PFSK-1 (cell line): Measurements from ENCODE around the gene STK33.

Experiments used
- TAF1 ChIP-seq: IDR thresholded peaks from 2 replicates; pipeline ENCODE4 v1.6.1; 2012; ENCODE audit warnings: low read length, control low read depth, borderline replicate concordance; ENCODE audit not compliant: insufficient read depth
- TF ChIP-seq, protein P1 (sequence below), 2 experiments: IDR thresholded peaks; 2 replicates each; pipeline versions ENCODE4 v1.6.1 to v1.8.0; 2011 to 2012; ENCODE audit warnings: low read depth in 2 of 2, low read length in 2 of 2, control low read depth in 1 of 2, inconsistent platforms in 1 of 2, mild to moderate bottlenecking in 1 of 2, moderate library complexity in 1 of 2; ENCODE audit not compliant: insufficient read depth in 1 of 2

DNA sequence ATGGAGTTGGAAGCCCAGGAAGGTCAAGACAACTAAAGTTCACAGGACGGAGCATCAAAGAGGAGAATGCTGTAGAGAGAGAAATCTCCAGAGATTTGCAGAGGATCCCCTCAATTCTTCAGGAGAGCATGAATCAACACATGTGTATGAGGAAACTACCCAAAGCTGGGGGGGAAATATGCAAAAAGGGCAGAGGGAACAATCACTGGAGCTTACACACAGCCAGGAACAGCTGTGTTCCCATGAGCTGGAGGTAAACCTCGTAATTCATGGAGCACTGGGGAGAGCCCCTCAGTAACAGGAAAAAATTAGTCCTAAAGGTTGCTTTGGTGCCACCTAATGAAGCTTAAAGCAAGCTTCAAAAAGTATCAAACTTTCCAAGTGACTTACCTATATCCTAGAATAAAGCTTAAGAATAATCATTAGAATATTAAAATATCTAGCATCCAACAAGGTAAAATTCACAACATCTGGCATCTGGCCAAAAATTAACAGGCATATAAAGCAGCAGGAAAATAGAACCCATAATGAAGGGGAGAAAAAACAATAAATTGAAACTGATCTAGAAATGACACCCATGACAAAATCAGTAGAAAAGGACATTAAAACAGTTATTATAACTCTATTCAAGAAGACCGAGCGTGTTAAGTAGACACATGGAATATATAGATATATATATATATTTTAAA, 134.2 kb downstream of the STK33 start:
- TF ChIP-seq, protein P1, sequence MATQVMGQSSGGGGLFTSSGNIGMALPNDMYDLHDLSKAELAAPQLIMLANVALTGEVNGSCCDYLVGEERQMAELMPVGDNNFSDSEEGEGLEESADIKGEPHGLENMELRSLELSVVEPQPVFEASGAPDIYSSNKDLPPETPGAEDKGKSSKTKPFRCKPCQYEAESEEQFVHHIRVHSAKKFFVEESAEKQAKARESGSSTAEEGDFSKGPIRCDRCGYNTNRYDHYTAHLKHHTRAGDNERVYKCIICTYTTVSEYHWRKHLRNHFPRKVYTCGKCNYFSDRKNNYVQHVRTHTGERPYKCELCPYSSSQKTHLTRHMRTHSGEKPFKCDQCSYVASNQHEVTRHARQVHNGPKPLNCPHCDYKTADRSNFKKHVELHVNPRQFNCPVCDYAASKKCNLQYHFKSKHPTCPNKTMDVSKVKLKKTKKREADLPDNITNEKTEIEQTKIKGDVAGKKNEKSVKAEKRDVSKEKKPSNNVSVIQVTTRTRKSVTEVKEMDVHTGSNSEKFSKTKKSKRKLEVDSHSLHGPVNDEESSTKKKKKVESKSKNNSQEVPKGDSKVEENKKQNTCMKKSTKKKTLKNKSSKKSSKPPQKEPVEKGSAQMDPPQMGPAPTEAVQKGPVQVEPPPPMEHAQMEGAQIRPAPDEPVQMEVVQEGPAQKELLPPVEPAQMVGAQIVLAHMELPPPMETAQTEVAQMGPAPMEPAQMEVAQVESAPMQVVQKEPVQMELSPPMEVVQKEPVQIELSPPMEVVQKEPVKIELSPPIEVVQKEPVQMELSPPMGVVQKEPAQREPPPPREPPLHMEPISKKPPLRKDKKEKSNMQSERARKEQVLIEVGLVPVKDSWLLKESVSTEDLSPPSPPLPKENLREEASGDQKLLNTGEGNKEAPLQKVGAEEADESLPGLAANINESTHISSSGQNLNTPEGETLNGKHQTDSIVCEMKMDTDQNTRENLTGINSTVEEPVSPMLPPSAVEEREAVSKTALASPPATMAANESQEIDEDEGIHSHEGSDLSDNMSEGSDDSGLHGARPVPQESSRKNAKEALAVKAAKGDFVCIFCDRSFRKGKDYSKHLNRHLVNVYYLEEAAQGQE (IDR thresholded peaks at IDR 0.05; ENCODE audit: insufficient read depth in 1 of 2, low read depth in 2 of 2, low read length in 2 of 2), result no peak
- TF ChIP-seq TAF1, result no peak
